ENCODE results near the gene CEP41.
A peak's percentile ranks its signal among the peaks of the same experiment; 100 is the strongest.

Gene CEP41

DNA sequence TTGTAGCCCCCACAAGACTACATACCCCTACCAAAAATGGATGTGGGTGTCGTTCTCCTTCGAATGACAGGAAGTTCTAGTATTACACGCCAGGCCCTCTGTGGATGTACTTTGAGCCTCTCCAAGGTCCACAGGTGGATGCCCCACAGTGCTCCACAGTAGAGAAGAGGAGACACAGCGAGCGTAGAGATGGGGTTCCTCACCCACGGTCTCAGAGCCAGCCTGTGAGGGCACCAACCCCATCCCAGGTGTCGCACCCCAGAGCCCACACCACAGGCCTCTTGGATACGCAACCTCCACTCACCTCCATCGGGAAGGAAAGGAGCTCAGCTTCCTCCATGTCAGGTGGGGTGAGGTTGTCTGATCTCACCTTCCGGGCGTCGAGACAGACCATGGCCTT, 93.9 kb downstream of the CEP41 start:
- no peak for DNase-seq

- no peak for DNase-seq
Measured at GRCh38 chr7:130346177-130346905, 94.5 kb downstream of the CEP41 start.

GRCh38 chr7:130345725-130346124, 95.1 kb downstream of the CEP41 start:
- no peak for DNase-seq

DNA sequence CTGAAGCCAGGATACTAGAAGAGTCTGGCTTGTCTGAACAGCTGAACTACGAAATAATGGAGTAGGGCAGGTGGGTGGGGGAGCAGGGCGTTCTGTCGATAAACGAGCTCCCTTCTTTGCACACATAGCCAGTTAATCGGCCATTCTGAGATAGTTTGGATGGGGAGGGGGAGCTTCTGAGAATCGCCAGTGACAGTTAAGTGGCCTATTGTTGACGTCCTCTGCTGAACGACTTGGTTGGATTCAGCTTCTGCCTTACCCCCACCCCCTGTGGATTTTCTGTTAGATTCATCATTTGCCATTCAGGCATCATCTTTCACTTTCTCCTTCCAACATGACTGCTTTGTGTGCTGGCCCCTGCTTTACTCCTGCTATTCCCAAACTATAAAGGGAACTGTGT, 95.7 kb downstream of the CEP41 start:
- DNase-seq = peak; percentile 77 to 95 (median 93)

DNA sequence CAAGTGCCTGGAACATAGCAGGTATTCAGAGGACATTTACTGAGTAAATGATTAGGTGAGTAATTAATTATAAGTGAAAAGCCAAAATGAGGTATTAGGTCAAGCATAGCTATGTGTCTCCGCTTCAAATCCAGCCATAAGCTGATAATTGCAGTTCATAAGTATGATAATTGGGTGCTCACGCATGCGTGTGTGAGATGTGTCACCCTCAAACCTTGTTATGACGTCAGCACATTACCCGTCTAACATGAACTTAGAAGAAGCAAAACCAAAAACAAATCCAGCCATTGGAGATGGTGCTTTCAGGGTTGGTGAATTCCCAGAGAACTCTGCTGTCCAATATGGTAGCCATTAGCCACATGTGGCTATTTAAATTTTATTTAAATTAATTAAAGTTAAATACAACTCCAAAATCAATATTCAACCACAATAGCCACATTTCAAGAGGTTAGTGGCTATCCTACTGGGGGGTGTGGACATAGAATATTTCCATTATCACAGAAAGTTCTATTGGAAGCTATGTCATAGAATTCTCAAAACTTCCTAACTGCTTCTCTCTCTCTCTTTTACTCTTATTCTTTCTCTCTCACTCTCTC, 96.4 kb downstream of the CEP41 start, which contains the start of gene CPA5:
Gene CPA5, plus strand, starts transcription at position 546 of the 596 bp plus-strand sequence. CDS start 1,670 bp downstream, outside the sequence.
- peak in 1 of 3 experiments; percentile 33 for DNase-seq
